H1 (cell line): ENCODE results near the gene GCHFR. TPM values are rescaled to one million over a fixed set of nuclear protein-coding genes. Genes with fewer than 3 reads are reported as not detected.

Source experiments
- CTCF ChIA-PET: fragments of 300-600 bp; sonication (Branson Sonifier 250); formaldehyde crosslinking; loops from one replicate; lab custom pipeline; 2021; ENCODE audit not compliant: partially characterized antibody; lab: Charles Lee
- POLR2A ChIA-PET: fragments of 300-600 bp; sonication (Branson Sonifier 250); formaldehyde crosslinking; loops from one replicate; lab custom pipeline; 2021; ENCODE audit warnings: inconsistent platforms; ENCODE audit not compliant: partially characterized antibody; lab: Charles Lee
- DNase-seq, 2 experiments: peaks; one replicate each; pipeline versions ENCODE4 v3.0.0 to v3.0.0-alpha.2; 2010 to 2022; ENCODE audit warnings: low spot score in 2 of 2, low read depth in 1 of 2, mixed read lengths in 1 of 2
- FAIRE-seq: peaks from 2 replicates; lab custom pipeline; 2011; peaks lifted over from hg19 to GRCh38; lab: Jason Lieb, UNC
- H2AFZ ChIP-seq: 2 replicates; pipeline ENCODE4 v1.8.1; 2012; ENCODE audit warnings: low read length, inconsistent platforms
- H2AK5ac ChIP-seq: 2 replicates; pipeline ENCODE4 v1.6.1; 2013; ENCODE audit warnings: low read depth, low read length
- H2BK120ac ChIP-seq: replicated peaks from 2 replicates; pipeline ENCODE3; 2013; ENCODE audit warnings: low read depth, low read length, inconsistent platforms
- H2BK12ac ChIP-seq: 2 replicates; pipeline ENCODE4 v1.6.1; 2013; ENCODE audit warnings: low read depth, low read length
- H2BK15ac ChIP-seq: 2 replicates; pipeline ENCODE4 v1.6.1; 2013; ENCODE audit warnings: low read length
- H2BK20ac ChIP-seq: 2 replicates; pipeline ENCODE4 v1.6.1; 2013; ENCODE audit warnings: low read length
- H2BK5ac ChIP-seq: 2 replicates; pipeline ENCODE4 v1.6.1; 2013; ENCODE audit warnings: low read depth, low read length
- H3K14ac ChIP-seq: 2 replicates; pipeline ENCODE4 v1.6.1; 2013; ENCODE audit warnings: inconsistent platforms; ENCODE audit not compliant: insufficient read length
- H3K18ac ChIP-seq: 2 replicates; pipeline ENCODE4 v1.6.1; 2013; ENCODE audit warnings: low read length; ENCODE audit errors: extremely low read depth
- H3K23ac ChIP-seq: 2 replicates; pipeline ENCODE4 v1.6.1; 2013; ENCODE audit warnings: inconsistent platforms; ENCODE audit not compliant: insufficient read length
- H3K23me2 ChIP-seq: 2 replicates; pipeline ENCODE4 v1.6.1; 2013; ENCODE audit warnings: low read depth, low read length
- H3K27ac ChIP-seq: 2 replicates; pipeline ENCODE4 v1.6.1; 2011; ENCODE audit warnings: low read depth, low read length, inconsistent platforms
- H3K27me3 ChIP-seq, 4 experiments: replicated peaks in 1 of 4; 1 replicate in 1 of 4; 2 replicates in 3 of 4; pipeline versions ENCODE4 v1.6.1 to v1.8.1; 2011 to 2013; ENCODE audit warnings: low read length in 3 of 4, mild to moderate bottlenecking in 3 of 4, inconsistent platforms in 2 of 4, mixed read lengths in 2 of 4, moderate library complexity in 1 of 4; ENCODE audit not compliant: control insufficient read depth in 3 of 4, insufficient read depth in 3 of 4; ENCODE audit errors: extremely low read depth in 1 of 4
- H3K36me3 ChIP-seq, 4 experiments: 2 replicates each; pipeline versions ENCODE4 v1.6.1 to v1.8.1; 2011 to 2013; ENCODE audit warnings: mild to moderate bottlenecking in 4 of 4, low read length in 3 of 4, moderate library complexity in 2 of 4, control low read depth in 1 of 4, inconsistent platforms in 1 of 4; ENCODE audit not compliant: insufficient read depth in 4 of 4, control insufficient read depth in 2 of 4
- H3K4ac ChIP-seq: replicated peaks from 2 replicates; pipeline ENCODE3; 2013; ENCODE audit warnings: low read length, low read depth, mixed read lengths, inconsistent platforms; ENCODE audit not compliant: insufficient read length
- H3K4me1 ChIP-seq, 4 experiments: replicated peaks in 1 of 4; 1 replicate in 1 of 4; 2 replicates in 3 of 4; pipeline versions ENCODE4 v1.6.1 to v1.8.1; 2011 to 2013; ENCODE audit warnings: low read length in 3 of 4, inconsistent platforms in 2 of 4, mixed read lengths in 1 of 4; ENCODE audit not compliant: insufficient read depth in 4 of 4, control insufficient read depth in 3 of 4
- H3K4me2 ChIP-seq, 2 experiments: 2 replicates each; pipeline versions ENCODE4 v1.6.1 to v1.8.1; 2011 to 2013; ENCODE audit warnings: low read depth in 2 of 2, low read length in 2 of 2, control low read depth in 1 of 2, inconsistent platforms in 1 of 2, mild to moderate bottlenecking in 1 of 2; ENCODE audit not compliant: insufficient read depth in 1 of 2
- H3K4me3 ChIP-seq, 4 experiments: fragments of 200-600, 300-600 bp in 1 of 4; sonication (generic), shearing (Covaris generic), sonication (Bioruptor Twin) in 1 of 4; 2 replicates each; pipeline versions ENCODE4 v1.5.1 to v1.8.1; 2011 to 2016; ENCODE audit warnings: low read length in 4 of 4, low read depth in 3 of 4, control low read depth in 2 of 4, inconsistent platforms in 2 of 4, mild to moderate bottlenecking in 2 of 4, mixed read lengths in 1 of 4, moderate library complexity in 1 of 4; ENCODE audit not compliant: insufficient read depth in 2 of 4; ENCODE audit errors: extremely low read depth in 1 of 4
- H3K56ac ChIP-seq: replicated peaks from 2 replicates; pipeline ENCODE3; 2013; ENCODE audit warnings: low read depth, mild to moderate bottlenecking, mixed read lengths, low read length, inconsistent platforms; ENCODE audit not compliant: insufficient read length
- H3K79me1 ChIP-seq: 2 replicates; pipeline ENCODE4 v1.6.1; 2013; ENCODE audit warnings: low read depth, low read length, control low read depth
- H3K79me2 ChIP-seq, 2 experiments: 2 replicates each; pipeline versions ENCODE4 v1.6.1 to v1.8.1; 2012 to 2013; ENCODE audit warnings: low read length in 2 of 2, mild to moderate bottlenecking in 2 of 2, inconsistent platforms in 1 of 2; ENCODE audit not compliant: insufficient read depth in 2 of 2, control insufficient read depth in 1 of 2
- H3K9ac ChIP-seq, 4 experiments: replicated peaks in 1 of 4; 1 replicate in 1 of 4; 2 replicates in 3 of 4; pipeline versions ENCODE4 v1.6.1 to v1.8.1; 2011 to 2013; ENCODE audit warnings: low read depth in 3 of 4, low read length in 3 of 4, control low read depth in 2 of 4, mild to moderate bottlenecking in 2 of 4, moderate library complexity in 2 of 4, inconsistent platforms in 1 of 4; ENCODE audit errors: extremely low read depth in 1 of 4
- H3K9me3 ChIP-seq, 2 experiments: 2 replicates each; pipeline versions ENCODE4 v1.6.1 to v1.8.1; 2012 to 2013; ENCODE audit warnings: mild to moderate bottlenecking in 2 of 2, moderate library complexity in 2 of 2, control low read depth in 1 of 2, inconsistent platforms in 1 of 2, low read depth in 1 of 2, low read length in 1 of 2, mixed read lengths in 1 of 2; ENCODE audit not compliant: insufficient read depth in 2 of 2
- H4K20me1 ChIP-seq, 2 experiments: replicated peaks in 1 of 2; 2 replicates each; pipeline versions ENCODE3 to v1.8.1; 2011 to 2013; ENCODE audit warnings: inconsistent platforms in 2 of 2, low read length in 2 of 2, mild to moderate bottlenecking in 1 of 2; ENCODE audit not compliant: insufficient read depth in 2 of 2, control insufficient read depth in 1 of 2
- H4K5ac ChIP-seq: 2 replicates; pipeline ENCODE4 v1.6.1; 2013; ENCODE audit warnings: low read length, low read depth, mixed read lengths, inconsistent platforms; ENCODE audit not compliant: insufficient read length
- H4K8ac ChIP-seq: 2 replicates; pipeline ENCODE4 v1.8.0; 2013; ENCODE audit warnings: mild to moderate bottlenecking, moderate library complexity, low read length, inconsistent platforms; ENCODE audit not compliant: insufficient read depth; ENCODE audit errors: extremely low read depth
- H4K91ac ChIP-seq: replicated peaks from 2 replicates; pipeline ENCODE3; 2013; ENCODE audit warnings: low read length, mixed read lengths, inconsistent platforms; ENCODE audit not compliant: insufficient read length
- CEBPB ChIP-seq: IDR thresholded peaks from 2 replicates; pipeline ENCODE4 v1.6.1; 2012; ENCODE audit warnings: low read depth, low read length
- GTF2F1 ChIP-seq: IDR thresholded peaks from 2 replicates; pipeline ENCODE4 v1.6.1; 2012; ENCODE audit warnings: low read depth, low read length, improper control_type of control experiment, borderline replicate concordance
- JUND ChIP-seq: IDR thresholded peaks from 2 replicates; pipeline ENCODE4 v1.6.1; 2011; ENCODE audit warnings: mild to moderate bottlenecking, improper control_type of control experiment, low read length
- KDM1A ChIP-seq: fragments of 200-600, 300-600 bp; sonication (generic); IDR thresholded peaks from 2 replicates; pipeline ENCODE4 v1.7.1; 2016; ENCODE audit warnings: mild to moderate bottlenecking, low read length, borderline replicate concordance
- MAFK ChIP-seq: IDR thresholded peaks from 2 replicates; pipeline ENCODE4 v1.6.1; 2012; ENCODE audit warnings: low read depth, mild to moderate bottlenecking, improper control_type of control experiment, low read length
- NANOG ChIP-seq: IDR thresholded peaks from 2 replicates; pipeline ENCODE4 v1.6.1; 2011; ENCODE audit warnings: low read length, low read depth, mild to moderate bottlenecking, inconsistent platforms; ENCODE audit not compliant: insufficient read depth, poor library complexity, severe bottlenecking
- SIX5 ChIP-seq: IDR thresholded peaks from 2 replicates; pipeline ENCODE4 v1.6.1; 2011; ENCODE audit warnings: mild to moderate bottlenecking, low read depth, low read length
- SP2 ChIP-seq: IDR thresholded peaks from 2 replicates; pipeline ENCODE4 v1.6.1; 2012; ENCODE audit warnings: mild to moderate bottlenecking, low read length, inconsistent platforms
- SRF ChIP-seq: IDR thresholded peaks from 2 replicates; pipeline ENCODE4 v1.6.1; 2011; ENCODE audit warnings: mild to moderate bottlenecking, low read depth, low read length, moderate library complexity
- WGBS, 2 experiments: shearing (Covaris generic) in 1 of 2; methylation state at CpG; one replicate each; pipeline versions ENCODE4 v1.1.6 to v1.1.7; 2013 to 2015; ENCODE audit warnings: low lambda C conversion rate in 2 of 2, mixed read lengths in 2 of 2, inconsistent platforms in 1 of 2, low coverage in 1 of 2, missing lambda C conversion rate in 1 of 2; ENCODE audit not compliant: insufficient replicate concordance in 2 of 2, insufficient coverage in 1 of 2, insufficient read length in 1 of 2; ENCODE audit errors: extremely low coverage in 1 of 2, missing lambda C conversion rate in 1 of 2; 5-methylcytosine and 5-hydroxymethylcytosine counted together
- polyA plus RNA-seq, 7 experiments: library from polyadenylated mRNA; depleted of rRNA in 3 of 7; stranded (reverse) in 5 of 7; unstranded in 2 of 7; fragments of >200 nt in 5 of 7; fragments of 200-250 nt in 2 of 7; gene quantifications; 1 replicate in 5 of 7; 2 replicates in 1 of 7; 4 replicates in 1 of 7; pipeline versions ENCODE4 v1.2.1 to v1.2.3, GENCODE V29; 2011 to 2013; ENCODE audit warnings: missing spikeins in 2 of 7, mixed read lengths in 2 of 7
- total RNA-seq: library from RNA; stranded (reverse); fragmentation: NEBNext Ultra II Directional; extraction: Animal tissue kit (Norgen Biotek cat#: 25700); gene quantifications from 2 replicates; pipeline ENCODE4 v1.2.1, GENCODE V29; 2021
- TF ChIP-seq, protein P1 (sequence below): IDR thresholded peaks from 2 replicates; pipeline ENCODE4 v1.6.1; 2012; ENCODE audit warnings: inconsistent platforms
- TF ChIP-seq, protein P2 (sequence below): IDR thresholded peaks from 2 replicates; pipeline ENCODE4 v1.6.1; 2012; ENCODE audit warnings: low read length, inconsistent platforms

Gene GCHFR
- total and polyA plus RNA-seq, 2 of the 8 experiments (the other 6 are each of a cell fraction or from before 2014, with no cell fraction given): 25.9 to 81.5 TPM

DNA sequence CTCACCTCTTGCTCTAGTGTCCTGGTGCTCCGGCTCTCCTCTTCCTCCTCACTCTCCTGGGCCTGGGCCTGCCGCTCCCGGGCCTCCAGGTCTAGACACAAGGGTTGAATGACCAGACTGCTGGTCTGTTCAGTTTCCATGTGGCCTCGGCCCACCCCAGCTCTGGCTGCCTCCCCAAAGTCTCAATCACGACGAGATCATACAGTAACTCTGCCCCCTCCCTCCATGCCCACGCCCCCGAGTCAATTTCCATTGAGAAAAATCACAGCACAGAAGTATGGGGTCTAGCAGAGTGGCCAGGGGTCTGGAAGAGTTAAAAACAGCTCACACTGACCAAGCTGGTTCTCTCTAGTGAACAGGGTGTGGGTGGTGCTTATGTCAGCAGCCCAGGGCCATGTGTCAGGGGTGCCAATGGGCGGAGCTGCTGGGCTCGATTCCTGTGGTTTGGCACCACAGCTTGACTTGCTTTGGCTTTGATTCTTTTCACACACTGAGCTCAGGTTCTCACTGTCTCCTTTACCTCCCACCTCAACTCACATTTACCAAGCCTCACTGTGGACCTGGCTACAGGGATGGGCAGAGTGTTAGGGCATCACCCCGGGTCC is 12.8 kb downstream of the GCHFR start:
- H3K4me1 ChIP-seq: no peaks in the 10 kb centered on the region
- H3K4me3 ChIP-seq: no peak overlapping the region
- no peak overlapping the region for H3K4me2 ChIP-seq
- H4K91ac ChIP-seq: no peak overlapping the region
- H2AK5ac ChIP-seq: no peak overlapping the region
- no peak overlapping the region for H4K5ac ChIP-seq
- no peak overlapping the region for H3K56ac ChIP-seq
- H3K9ac ChIP-seq: no peak overlapping the region
- H3K27me3 ChIP-seq: no peaks in the 10 kb centered on the region
- H2BK12ac ChIP-seq: no peak overlapping the region
- no peaks in the 10 kb centered on the region for H3K79me2 ChIP-seq
- H3K18ac ChIP-seq: no peak overlapping the region
- FAIRE-seq (no peak), DNase-seq (no peak)
- CTCF ChIA-PET: interaction anchor here (0.7 to 1.7 kb wide), 8 partner anchors 9 to 141 kb away, joined by 3 to 10 read pairs (median 4); no protein-coding TSS in a partner anchor
- H3K23ac ChIP-seq: no peak overlapping the region
- H3K4ac ChIP-seq: no peak overlapping the region
- H3K79me1 ChIP-seq: no peaks in the 10 kb centered on the region
- H2AFZ ChIP-seq: no peak overlapping the region
- H3K14ac ChIP-seq: no peak overlapping the region
- no peak overlapping the region for H3K27ac ChIP-seq
- no peaks in the 10 kb centered on the region for H3K23me2 ChIP-seq
- no peaks in the 10 kb centered on the region for H3K9me3 ChIP-seq
- H4K8ac ChIP-seq: no peak overlapping the region
- H2BK5ac ChIP-seq: no peak overlapping the region
- H3K36me3 ChIP-seq: peaks cover 0 to 20% (median 6%) of the 10 kb centered on the region in 4 experiments; a peak in 4 of 8 replicates
- H2BK120ac ChIP-seq: no peak overlapping the region
- no peak overlapping the region for H2BK20ac ChIP-seq
- no peak overlapping the region for H2BK15ac ChIP-seq
- WGBS, 2 experiments: 93% methylated on average over 11 of the region's 11 CpGs; no CpG with 5 or more reads in 1 of the 2 experiments
- POLR2A ChIA-PET: interaction anchor here (0.7 to 1.6 kb wide), 2 partner anchors 10 to 13 kb away, joined by 3 to 4 read pairs; no protein-coding TSS in a partner anchor
- peaks cover 0 to 3% of the 10 kb centered on the region in 2 experiments for H4K20me1 ChIP-seq
- TF ChIP-seq, protein P1, sequence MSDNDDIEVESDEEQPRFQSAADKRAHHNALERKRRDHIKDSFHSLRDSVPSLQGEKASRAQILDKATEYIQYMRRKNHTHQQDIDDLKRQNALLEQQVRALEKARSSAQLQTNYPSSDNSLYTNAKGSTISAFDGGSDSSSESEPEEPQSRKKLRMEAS: no peak
- TF ChIP-seq SIX5 (no peak), KDM1A (no peak), SP2 (no peak), CEBPB (no peak), JUND (no peak), NANOG (no peak), MAFK (no peak), GTF2F1 (no peak), SRF (no peak)
- TF ChIP-seq, protein P2, sequence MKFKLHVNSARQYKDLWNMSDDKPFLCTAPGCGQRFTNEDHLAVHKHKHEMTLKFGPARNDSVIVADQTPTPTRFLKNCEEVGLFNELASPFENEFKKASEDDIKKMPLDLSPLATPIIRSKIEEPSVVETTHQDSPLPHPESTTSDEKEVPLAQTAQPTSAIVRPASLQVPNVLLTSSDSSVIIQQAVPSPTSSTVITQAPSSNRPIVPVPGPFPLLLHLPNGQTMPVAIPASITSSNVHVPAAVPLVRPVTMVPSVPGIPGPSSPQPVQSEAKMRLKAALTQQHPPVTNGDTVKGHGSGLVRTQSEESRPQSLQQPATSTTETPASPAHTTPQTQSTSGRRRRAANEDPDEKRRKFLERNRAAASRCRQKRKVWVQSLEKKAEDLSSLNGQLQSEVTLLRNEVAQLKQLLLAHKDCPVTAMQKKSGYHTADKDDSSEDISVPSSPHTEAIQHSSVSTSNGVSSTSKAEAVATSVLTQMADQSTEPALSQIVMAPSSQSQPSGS: no peak
